ENCODE data around the gene TXNRD1.

TXNRD1 gene

DNA sequence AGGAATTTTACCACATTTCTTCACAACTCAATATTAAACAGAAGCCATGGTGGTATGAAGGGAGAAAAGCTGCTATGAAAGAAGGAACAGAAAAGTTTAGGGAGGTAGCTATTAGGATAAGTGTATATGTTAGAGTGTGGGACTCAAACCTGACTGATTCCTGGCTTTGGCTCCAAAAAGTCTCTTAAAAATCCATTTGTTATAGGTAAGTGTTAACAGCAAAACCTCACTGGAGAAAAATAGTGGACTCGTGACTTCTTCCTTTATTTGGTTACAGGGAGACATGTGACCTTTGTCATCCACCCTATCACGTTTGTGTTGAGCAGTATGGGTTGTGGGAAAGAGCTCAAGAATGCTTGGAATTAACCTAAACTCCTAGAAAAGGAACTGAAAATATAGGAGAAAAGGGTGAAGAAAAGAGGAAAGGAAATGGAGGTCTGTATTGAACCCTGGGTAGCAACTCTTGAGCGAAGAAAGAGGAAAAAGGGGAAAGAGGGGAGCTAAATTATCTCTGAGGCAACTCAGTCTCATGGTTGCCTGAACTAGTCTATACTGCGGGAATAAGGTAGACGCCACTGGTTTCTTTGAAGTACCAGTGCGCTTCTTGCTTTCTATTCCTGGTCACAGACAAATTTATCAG is 84.4 kb downstream of the TXNRD1 start:
- TF ChIP-seq FOXP2 (optimal IDR thresholded peaks at IDR 0.05; ENCODE audit: borderline replicate concordance, extremely low read depth, extremely low read length, insufficient read depth): no peak
- no peak for TF ChIP-seq POLR2AphosphoS5 (IDR thresholded peaks at IDR 0.05; ENCODE audit: low read depth, low read length)
- TF ChIP-seq, protein P1, sequence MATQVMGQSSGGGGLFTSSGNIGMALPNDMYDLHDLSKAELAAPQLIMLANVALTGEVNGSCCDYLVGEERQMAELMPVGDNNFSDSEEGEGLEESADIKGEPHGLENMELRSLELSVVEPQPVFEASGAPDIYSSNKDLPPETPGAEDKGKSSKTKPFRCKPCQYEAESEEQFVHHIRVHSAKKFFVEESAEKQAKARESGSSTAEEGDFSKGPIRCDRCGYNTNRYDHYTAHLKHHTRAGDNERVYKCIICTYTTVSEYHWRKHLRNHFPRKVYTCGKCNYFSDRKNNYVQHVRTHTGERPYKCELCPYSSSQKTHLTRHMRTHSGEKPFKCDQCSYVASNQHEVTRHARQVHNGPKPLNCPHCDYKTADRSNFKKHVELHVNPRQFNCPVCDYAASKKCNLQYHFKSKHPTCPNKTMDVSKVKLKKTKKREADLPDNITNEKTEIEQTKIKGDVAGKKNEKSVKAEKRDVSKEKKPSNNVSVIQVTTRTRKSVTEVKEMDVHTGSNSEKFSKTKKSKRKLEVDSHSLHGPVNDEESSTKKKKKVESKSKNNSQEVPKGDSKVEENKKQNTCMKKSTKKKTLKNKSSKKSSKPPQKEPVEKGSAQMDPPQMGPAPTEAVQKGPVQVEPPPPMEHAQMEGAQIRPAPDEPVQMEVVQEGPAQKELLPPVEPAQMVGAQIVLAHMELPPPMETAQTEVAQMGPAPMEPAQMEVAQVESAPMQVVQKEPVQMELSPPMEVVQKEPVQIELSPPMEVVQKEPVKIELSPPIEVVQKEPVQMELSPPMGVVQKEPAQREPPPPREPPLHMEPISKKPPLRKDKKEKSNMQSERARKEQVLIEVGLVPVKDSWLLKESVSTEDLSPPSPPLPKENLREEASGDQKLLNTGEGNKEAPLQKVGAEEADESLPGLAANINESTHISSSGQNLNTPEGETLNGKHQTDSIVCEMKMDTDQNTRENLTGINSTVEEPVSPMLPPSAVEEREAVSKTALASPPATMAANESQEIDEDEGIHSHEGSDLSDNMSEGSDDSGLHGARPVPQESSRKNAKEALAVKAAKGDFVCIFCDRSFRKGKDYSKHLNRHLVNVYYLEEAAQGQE (IDR thresholded peaks at IDR 0.05; ENCODE audit: insufficient read depth in 1 of 2, low read depth in 2 of 2, low read length in 2 of 2): no peak
- TF ChIP-seq TAF1 (IDR thresholded peaks at IDR 0.05; ENCODE audit: borderline replicate concordance, insufficient read depth, low read length): no peak
- TF ChIP-seq SIN3A (IDR thresholded peaks at IDR 0.05; ENCODE audit: borderline replicate concordance, insufficient read depth, low read length): no peak

GRCh38 chr12:104303538-104304151 is 88.1 kb downstream of the TXNRD1 start, which contains the start of gene EID3:
EID3 (plus strand) TSS chr12:104303739; CDS start chr12:104303935, 196 bp downstream.
- TF ChIP-seq FOXP2 (optimal IDR thresholded peaks at IDR 0.05; ENCODE audit: borderline replicate concordance, extremely low read depth, extremely low read length, insufficient read depth) (no peak), SIN3A (IDR thresholded peaks at IDR 0.05; ENCODE audit: borderline replicate concordance, insufficient read depth, low read length) (no peak), TAF1 (IDR thresholded peaks at IDR 0.05; ENCODE audit: borderline replicate concordance, insufficient read depth, low read length) (no peak), POLR2AphosphoS5 (IDR thresholded peaks at IDR 0.05; ENCODE audit: low read depth, low read length) (no peak)
- TF ChIP-seq, protein P1 (IDR thresholded peaks at IDR 0.05; ENCODE audit: insufficient read depth in 1 of 2, low read depth in 2 of 2, low read length in 2 of 2): no peak

- TF ChIP-seq FOXP2 (optimal IDR thresholded peaks at IDR 0.05; ENCODE audit: borderline replicate concordance, extremely low read depth, extremely low read length, insufficient read depth) (no peak), POLR2AphosphoS5 (IDR thresholded peaks at IDR 0.05; ENCODE audit: low read depth, low read length) (no peak), TAF1 (IDR thresholded peaks at IDR 0.05; ENCODE audit: borderline replicate concordance, insufficient read depth, low read length) (no peak), SIN3A (IDR thresholded peaks at IDR 0.05; ENCODE audit: borderline replicate concordance, insufficient read depth, low read length) (no peak)
- TF ChIP-seq, protein P1 (IDR thresholded peaks at IDR 0.05; ENCODE audit: insufficient read depth in 1 of 2, low read depth in 2 of 2, low read length in 2 of 2): no peak
These were observed 88.9 kb downstream of the TXNRD1 start for GRCh38 chr12:104304261-104305009.

GRCh38 chr12:104305349-104305748 is 89.8 kb downstream of the TXNRD1 start:
- TF ChIP-seq, protein P1 (IDR thresholded peaks at IDR 0.05; ENCODE audit: insufficient read depth in 1 of 2, low read depth in 2 of 2, low read length in 2 of 2): no peak
- TF ChIP-seq TAF1 (IDR thresholded peaks at IDR 0.05; ENCODE audit: borderline replicate concordance, insufficient read depth, low read length) (no peak), SIN3A (IDR thresholded peaks at IDR 0.05; ENCODE audit: borderline replicate concordance, insufficient read depth, low read length) (no peak), FOXP2 (optimal IDR thresholded peaks at IDR 0.05; ENCODE audit: borderline replicate concordance, extremely low read depth, extremely low read length, insufficient read depth) (no peak), POLR2AphosphoS5 (IDR thresholded peaks at IDR 0.05; ENCODE audit: low read depth, low read length) (no peak)

Data from PFSK-1 (cell line).